Measurements from ENCODE around the gene SNTG2.

The SNTG2 gene

GRCh38 chr2:1237783-1238182 lies 287.1 kb downstream of the SNTG2 start:
- DNase-seq (ENCODE audit: low spot score), result no peak

- DNase-seq (ENCODE audit: low spot score), result no peak
These were observed 288.0 kb downstream of the SNTG2 start for GRCh38 chr2:1238598-1239138.

GRCh38 chr2:1245193-1245592 lies 294.5 kb downstream of the SNTG2 start:
- no peak for DNase-seq (ENCODE audit: low spot score)

GRCh38 chr2:1246239-1246638 lies 295.6 kb downstream of the SNTG2 start:
- DNase-seq (ENCODE audit: low spot score), result no peak

- DNase-seq (ENCODE audit: low spot score), result no peak
These were observed 296.3 kb downstream of the SNTG2 start for GRCh38 chr2:1246991-1247390.

GRCh38 chr2:1248187-1248586 lies 297.5 kb downstream of the SNTG2 start:
- DNase-seq (ENCODE audit: low spot score), result no peak

GRCh38 chr2:1249897-1250687 lies 299.4 kb downstream of the SNTG2 start:
- DNase-seq (ENCODE audit: low spot score), result no peak

GRCh38 chr2:1251520-1251919 lies 300.9 kb downstream of the SNTG2 start:
- DNase-seq (ENCODE audit: low spot score), result no peak

- no peak for DNase-seq (ENCODE audit: low spot score)
These were observed 303.0 kb downstream of the SNTG2 start for GRCh38 chr2:1253629-1254028.

GRCh38 chr2:1254662-1255343 lies 304.2 kb downstream of the SNTG2 start:
- no peak for DNase-seq (ENCODE audit: low spot score)

GRCh38 chr2:1256632-1257324 lies 306.1 kb downstream of the SNTG2 start:
- no peak for DNase-seq (ENCODE audit: low spot score)

GRCh38 chr2:1257334-1257733 lies 306.7 kb downstream of the SNTG2 start:
- DNase-seq (ENCODE audit: low spot score), result no peak

GRCh38 chr2:1259746-1260145 lies 309.1 kb downstream of the SNTG2 start:
- no peak for DNase-seq (ENCODE audit: low spot score)

GRCh38 chr2:1262609-1263008 lies 312.0 kb downstream of the SNTG2 start:
- DNase-seq (ENCODE audit: low spot score), result no peak

- DNase-seq (ENCODE audit: low spot score), result no peak
These were observed 314.8 kb downstream of the SNTG2 start for GRCh38 chr2:1265454-1265853.

- no peak for DNase-seq (ENCODE audit: low spot score)
These were observed 315.7 kb downstream of the SNTG2 start for GRCh38 chr2:1266351-1266750.

GRCh38 chr2:1268034-1268433 lies 317.4 kb downstream of the SNTG2 start:
- DNase-seq (ENCODE audit: low spot score), result no peak

- no peak for DNase-seq (ENCODE audit: low spot score)
These were observed 319.2 kb downstream of the SNTG2 start for GRCh38 chr2:1269812-1270211.

- DNase-seq (ENCODE audit: low spot score), result no peak
These were observed 322.2 kb downstream of the SNTG2 start for GRCh38 chr2:1272835-1273234.

GRCh38 chr2:1277634-1278033 lies 327.0 kb downstream of the SNTG2 start:
- no peak for DNase-seq (ENCODE audit: low spot score)

GRCh38 chr2:1278125-1278524 lies 327.5 kb downstream of the SNTG2 start:
- no peak for DNase-seq (ENCODE audit: low spot score)

GRCh38 chr2:1278861-1279260 lies 328.2 kb downstream of the SNTG2 start:
- no peak for DNase-seq (ENCODE audit: low spot score)

GRCh38 chr2:1282552-1282951 lies 331.9 kb downstream of the SNTG2 start:
- DNase-seq (ENCODE audit: low spot score), result no peak

Data from AG08396 (cell line).